ENCODE results near the gene DYNC1LI2. TPM values are rescaled to one million over a fixed set of nuclear protein-coding genes. Genes with fewer than 3 reads are reported as not detected.
"Not testable (repeated sequence)": the region's sequence is repeated elsewhere in the genome, so short reads cannot be mapped to it uniquely, and the experiment has no call there.

DYNC1LI2 gene
- total RNA-seq, 2 experiments from 2014 or later = 71.6 to 81.0 TPM

GRCh38 chr16:66689282-66689681 is 62.1 kb downstream of the DYNC1LI2 start:
- Mint-ChIP-seq H3K4me1 (peaks cover 4% of the 10 kb centered on the region), H3K27me3 (peaks cover 18% of the 10 kb centered on the region), H3K4me3 (no peak overlapping the region), H3K27ac (no peak overlapping the region), H3K9me3 (ENCODE audit: low read depth) (no peaks in the 10 kb centered on the region), H3K36me3 (no peaks in the 10 kb centered on the region)
- CTCF ChIA-PET = interaction anchor here (1.2 to 1.6 kb wide), 2 partner anchors 34 to 38 kb away, joined by 3 read pairs; no protein-coding TSS in a partner anchor
- DNase-seq (no peak), ATAC-seq (no peak)

GRCh38 chr16:66687906-66688625 is 63.3 kb downstream of the DYNC1LI2 start:
- ATAC-seq (no peak), DNase-seq (no peak)
- Mint-ChIP-seq H3K36me3 (no peaks in the 10 kb centered on the region), H3K4me3 (no peak overlapping the region), H3K9me3 (ENCODE audit: low read depth) (no peaks in the 10 kb centered on the region), H3K27ac (no peak overlapping the region), H3K4me1 (peaks cover 4% of the 10 kb centered on the region), H3K27me3 (peaks cover 12% of the 10 kb centered on the region)
- CTCF ChIA-PET = interaction anchor here (0.8 kb wide), 1 partner anchor 37 kb away, joined by 5 read pairs; no protein-coding TSS in a partner anchor

GRCh38 chr16:66685501-66686115 is 65.8 kb downstream of the DYNC1LI2 start:
- not testable (repeated sequence) for H3K4me3 Mint-ChIP-seq; H3K27me3 Mint-ChIP-seq; H3K27ac Mint-ChIP-seq; H3K9me3 Mint-ChIP-seq (ENCODE audit: low read depth); H3K36me3 Mint-ChIP-seq; H3K4me1 Mint-ChIP-seq; DNase-seq; ATAC-seq
- CTCF ChIA-PET = interaction anchor here (1.5 kb wide), 1 partner anchor 35 kb away, joined by 4 read pairs; no protein-coding TSS in a partner anchor

GRCh38 chr16:66682271-66682670 is 69.1 kb downstream of the DYNC1LI2 start:
- DNase-seq (no peak), ATAC-seq (no peak)
- H3K27ac Mint-ChIP-seq = no peak overlapping the region
- H3K27me3 Mint-ChIP-seq = no peaks in the 10 kb centered on the region
- H3K9me3 Mint-ChIP-seq (ENCODE audit: low read depth) = no peaks in the 10 kb centered on the region
- H3K36me3 Mint-ChIP-seq = no peaks in the 10 kb centered on the region
- no peaks in the 10 kb centered on the region for H3K4me1 Mint-ChIP-seq
- H3K4me3 Mint-ChIP-seq = no peak overlapping the region
- CTCF ChIA-PET = interaction anchor here (1.0 kb wide), 1 partner anchor 32 kb away, joined by 3 read pairs; no protein-coding TSS in a partner anchor

GRCh38 chr16:66681676-66682075 is 69.7 kb downstream of the DYNC1LI2 start:
- no peak overlapping the region for H3K4me3 Mint-ChIP-seq
- no peaks in the 10 kb centered on the region for H3K9me3 Mint-ChIP-seq (ENCODE audit: low read depth)
- DNase-seq = no peak
- ATAC-seq = no peak
- no peaks in the 10 kb centered on the region for H3K27me3 Mint-ChIP-seq
- CTCF ChIA-PET = interaction anchor here (1.0 kb wide), 1 partner anchor 31 kb away, joined by 3 read pairs; no protein-coding TSS in a partner anchor
- H3K27ac Mint-ChIP-seq = no peak overlapping the region
- no peaks in the 10 kb centered on the region for H3K4me1 Mint-ChIP-seq
- H3K36me3 Mint-ChIP-seq = no peaks in the 10 kb centered on the region

GRCh38 chr16:66678337-66678736 is 73.1 kb downstream of the DYNC1LI2 start:
- Mint-ChIP-seq H3K36me3 (no peaks in the 10 kb centered on the region), H3K9me3 (ENCODE audit: low read depth) (no peaks in the 10 kb centered on the region), H3K27me3 (no peaks in the 10 kb centered on the region), H3K4me1 (no peaks in the 10 kb centered on the region), H3K4me3 (no peak overlapping the region), H3K27ac (no peak overlapping the region)
- DNase-seq (no peak), ATAC-seq (no peak)
- CTCF ChIA-PET = interaction anchor here (1.3 to 2.1 kb wide), 2 partner anchors 19 to 27 kb away, joined by 3 to 5 read pairs; partner anchors contain the start of gene CMTM4

- ATAC-seq (no peak), DNase-seq (no peak)
- no peaks in the 10 kb centered on the region for H3K9me3 Mint-ChIP-seq (ENCODE audit: low read depth)
- H3K27me3 Mint-ChIP-seq = no peaks in the 10 kb centered on the region
- H3K27ac Mint-ChIP-seq = no peak overlapping the region
- no peaks in the 10 kb centered on the region for H3K36me3 Mint-ChIP-seq
- no peak overlapping the region for H3K4me3 Mint-ChIP-seq
- CTCF ChIA-PET = interaction anchor here (1.3 to 2.1 kb wide), 2 partner anchors 19 to 26 kb away, joined by 3 to 5 read pairs; partner anchors contain the start of gene CMTM4
- no peaks in the 10 kb centered on the region for H3K4me1 Mint-ChIP-seq
Observed at GRCh38 chr16:66677836-66678235, 73.6 kb downstream of the DYNC1LI2 start.

GRCh38 chr16:66677179-66677578 is 74.2 kb downstream of the DYNC1LI2 start:
- no peak for DNase-seq
- H3K27me3 Mint-ChIP-seq = no peaks in the 10 kb centered on the region
- CTCF ChIA-PET = interaction anchor here (1.3 to 2.1 kb wide), 2 partner anchors 20 to 26 kb away, joined by 3 to 5 read pairs; partner anchors contain the start of gene CMTM4
- H3K4me3 Mint-ChIP-seq = no peak overlapping the region
- H3K36me3 Mint-ChIP-seq = no peaks in the 10 kb centered on the region
- no peaks in the 10 kb centered on the region for H3K9me3 Mint-ChIP-seq (ENCODE audit: low read depth)
- H3K27ac Mint-ChIP-seq = no peak overlapping the region
- ATAC-seq = no peak
- no peaks in the 10 kb centered on the region for H3K4me1 Mint-ChIP-seq

- Mint-ChIP-seq H3K27me3 (no peaks in the 10 kb centered on the region), H3K4me3 (no peak overlapping the region), H3K27ac (no peak overlapping the region), H3K4me1 (no peaks in the 10 kb centered on the region), H3K9me3 (ENCODE audit: low read depth) (no peaks in the 10 kb centered on the region), H3K36me3 (no peaks in the 10 kb centered on the region)
- no peak for DNase-seq
- no peak for ATAC-seq
- CTCF ChIA-PET = interaction anchor here (2.1 kb wide), 1 partner anchor 25 kb away, joined by 5 read pairs; no protein-coding TSS in a partner anchor
Observed at GRCh38 chr16:66676599-66676998, 74.8 kb downstream of the DYNC1LI2 start.

- Mint-ChIP-seq H3K36me3 (no peaks in the 10 kb centered on the region), H3K4me3 (no peak overlapping the region), H3K27me3 (no peaks in the 10 kb centered on the region), H3K9me3 (ENCODE audit: low read depth) (no peaks in the 10 kb centered on the region), H3K4me1 (no peaks in the 10 kb centered on the region), H3K27ac (no peak overlapping the region)
- CTCF ChIA-PET = interaction anchor here (1.1 kb wide), 1 partner anchor 157 kb away, joined by 3 read pairs; the partner anchor contains the start of gene NAE1
- ATAC-seq (no peak), DNase-seq (no peak)
Observed at GRCh38 chr16:66673691-66674090, 77.7 kb downstream of the DYNC1LI2 start.

Other genes starting within 250 kb of the DYNC1LI2 start
- gene TK2, start 201.5 kb downstream of the DYNC1LI2 start, total RNA-seq = 10 to 100 TPM in 1 of 2 experiments, 1 to 10 TPM in 1; 8.5 to 10.8 TPM
- gene CKLF, start 199.0 kb downstream of the DYNC1LI2 start, total RNA-seq = 100 to 1,000 TPM; 199 to 220 TPM
- 10 to 100 TPM; 21.1 to 21.4 TPM for gene CMTM1, start 185.2 kb downstream of the DYNC1LI2 start, total RNA-seq
- 1 to 10 TPM; 1.1 to 1.6 TPM for gene CMTM2, start 172.1 kb downstream of the DYNC1LI2 start, total RNA-seq
- gene CMTM3, start 146.9 kb downstream of the DYNC1LI2 start, total RNA-seq = 10 to 100 TPM; 85.0 to 90.3 TPM
- gene CMTM4, start 54.9 kb downstream of the DYNC1LI2 start, total RNA-seq = 1 to 10 TPM; 1.1 to 1.2 TPM
- gene TERB1, start 50.0 kb upstream of the DYNC1LI2 start, total RNA-seq = under 1 TPM in 1 of 2 experiments, not detected in 1; 0.47 TPM
- gene NAE1, start 79.4 kb upstream of the DYNC1LI2 start, total RNA-seq = 10 to 100 TPM; 81.1 to 88.5 TPM
- not detected for gene CA7, start 92.8 kb upstream of the DYNC1LI2 start, total RNA-seq
- gene PDP2, start 128.9 kb upstream of the DYNC1LI2 start, total RNA-seq = 10 to 100 TPM; 29.2 to 33.3 TPM
- gene CDH16, start 167.3 kb upstream of the DYNC1LI2 start, total RNA-seq = not detected
- gene RRAD, start 173.9 kb upstream of the DYNC1LI2 start, total RNA-seq = 1 to 10 TPM in 1 of 2 experiments, under 1 TPM in 1; 0.55 to 2.5 TPM
- 100 to 1,000 TPM; 124 to 131 TPM for gene CIAO2B, start 182.8 kb upstream of the DYNC1LI2 start, total RNA-seq
- gene CES2, start 183.9 kb upstream of the DYNC1LI2 start, total RNA-seq = 10 to 100 TPM; 34.1 to 35.5 TPM
- gene CES3, start 209.7 kb upstream of the DYNC1LI2 start, total RNA-seq = 1 to 10 TPM; 2.3 to 4.5 TPM
- gene CES4A, start 237.0 kb upstream of the DYNC1LI2 start, total RNA-seq = 10 to 100 TPM in 1 of 2 experiments, 1 to 10 TPM in 1; 8.1 to 11.7 TPM

All from activated CD8-positive, alpha-beta memory T cell treated with anti-CD3 and anti-CD28 coated beads, Interleukin-2, amount 10 ng/mL, durations not matched to agents 7 days and 5 days (primary cell).